Gastrocnemius medialis (tissue), 4 donors: Measurements from ENCODE around the gene DERA.

Source experiments
- POLR2A ChIP-seq, 2 donors: fragments of 450-650 bp; IDR thresholded peaks; one replicate each; pipeline ENCODE4 v1.6.1; 2017; ENCODE audit warnings: antibody characterized with exemption in 2 of 2, mild to moderate bottlenecking in 2 of 2, moderate library complexity in 2 of 2
- TF ChIP-seq, protein P1 (sequence below), 5 experiments: fragments of 450-650 bp in 3 of 5; fragments of 200-600 bp in 2 of 5; sonication (generic) in 2 of 5; IDR thresholded peaks in 4 of 5; conservative IDR thresholded peaks in 1 of 5; 1 replicate in 4 of 5; 2 replicates in 1 of 5; pipeline ENCODE4 v1.5.1; 2016 to 2019; ENCODE audit warnings: antibody characterized with exemption in 5 of 5, mild to moderate bottlenecking in 3 of 5, moderate library complexity in 3 of 5

DNA sequence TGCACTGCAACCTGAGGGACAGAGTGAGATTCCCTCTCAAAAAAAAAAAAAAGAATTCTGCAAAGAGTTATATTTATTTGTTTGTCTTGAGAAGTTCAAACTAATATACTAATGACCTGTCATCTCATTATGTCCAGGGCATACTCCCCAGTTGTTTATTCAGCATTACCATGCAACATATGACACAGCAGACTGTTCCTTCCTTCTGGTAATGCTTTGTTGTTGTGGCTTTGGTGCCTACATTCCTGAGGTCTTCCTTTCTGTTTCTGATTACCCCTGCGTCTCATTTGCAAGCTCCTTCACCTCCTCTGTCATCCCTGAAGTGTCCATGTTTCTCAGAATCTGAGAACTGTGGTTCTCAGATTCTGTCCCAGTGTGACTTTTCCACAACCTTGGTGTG lies 55.3 kb downstream of the DERA start:
- TF ChIP-seq, protein P1, sequence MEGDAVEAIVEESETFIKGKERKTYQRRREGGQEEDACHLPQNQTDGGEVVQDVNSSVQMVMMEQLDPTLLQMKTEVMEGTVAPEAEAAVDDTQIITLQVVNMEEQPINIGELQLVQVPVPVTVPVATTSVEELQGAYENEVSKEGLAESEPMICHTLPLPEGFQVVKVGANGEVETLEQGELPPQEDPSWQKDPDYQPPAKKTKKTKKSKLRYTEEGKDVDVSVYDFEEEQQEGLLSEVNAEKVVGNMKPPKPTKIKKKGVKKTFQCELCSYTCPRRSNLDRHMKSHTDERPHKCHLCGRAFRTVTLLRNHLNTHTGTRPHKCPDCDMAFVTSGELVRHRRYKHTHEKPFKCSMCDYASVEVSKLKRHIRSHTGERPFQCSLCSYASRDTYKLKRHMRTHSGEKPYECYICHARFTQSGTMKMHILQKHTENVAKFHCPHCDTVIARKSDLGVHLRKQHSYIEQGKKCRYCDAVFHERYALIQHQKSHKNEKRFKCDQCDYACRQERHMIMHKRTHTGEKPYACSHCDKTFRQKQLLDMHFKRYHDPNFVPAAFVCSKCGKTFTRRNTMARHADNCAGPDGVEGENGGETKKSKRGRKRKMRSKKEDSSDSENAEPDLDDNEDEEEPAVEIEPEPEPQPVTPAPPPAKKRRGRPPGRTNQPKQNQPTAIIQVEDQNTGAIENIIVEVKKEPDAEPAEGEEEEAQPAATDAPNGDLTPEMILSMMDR (IDR thresholded peaks at IDR 0.05 in 4 of 5, conservative IDR thresholded peaks at IDR 0.05 in 1 of 5), result no peak
- no peak for TF ChIP-seq POLR2A (IDR thresholded peaks at IDR 0.05)
